Subcutaneous preadipocyte (primary cell): ENCODE data around the gene TWF1. TPM values are rescaled to one million over a fixed set of nuclear protein-coding genes. Genes with fewer than 3 reads are reported as not detected.

Experiments used
- total RNA-seq: library from RNA; depleted of rRNA; stranded (reverse); fragments of >200 nt; gene quantifications from 2 replicates; pipeline ENCODE4 v1.2.3, GENCODE V29; 2012

TWF1 gene
- 176 and 199 TPM in 2 replicates for total RNA-seq

GRCh38 chr12:43805860-43806736, at the start of gene TWF1:
Gene TWF1, minus strand, starts transcription at chr12:43806317. Its CDS starts 72 bp downstream, at chr12:43806245.

GRCh38 chr12:43835656-43836474, 29.7 kb upstream of the TWF1 start, which contains the start of gene TMEM117:
Gene TMEM117, plus strand, starts transcription at chr12:43836081.

GRCh38 chr12:43758728-43759563, 47.2 kb downstream of the TWF1 start, which contains the start of the genes IRAK4 and PUS7L:
Gene IRAK4, plus strand, starts transcription at chr12:43758951. Its CDS starts 9,161 bp downstream, at chr12:43768112.
Gene PUS7L, minus strand, starts transcription at chr12:43758790. Its CDS starts 3,545 bp downstream, at chr12:43755245.

Other genes starting within 250 kb of the TWF1 start
- 22.4 and 33.0 TPM in 2 replicates for gene PUS7L, start 47.5 kb downstream of the TWF1 start, total RNA-seq
- gene IRAK4, start 47.4 kb downstream of the TWF1 start, total RNA-seq: 17.6 and 19.4 TPM in 2 replicates
- 7.0 and 7.8 TPM in 2 replicates for gene TMEM117, start 29.8 kb upstream of the TWF1 start, total RNA-seq